ENCODE data around the gene TMEM161A. TPM values are rescaled to one million over a fixed set of nuclear protein-coding genes. Genes with fewer than 3 reads are reported as not detected.

Gene TMEM161A
- total RNA-seq = 38.8 and 42.3 TPM in 2 replicates
- long read RNA-seq, transcript TMEM161A-201 (12 exons, 1,820 nt) = major isoform, 12 of 24 reads
- long read RNA-seq, partial matches to known transcripts = 1 of 24 reads
- long read RNA-seq, other reads (novel, unspliced or antisense) = 8 of 24 reads

GRCh38 chr19:19138109-19138981 lies at the start of gene TMEM161A:
Gene TMEM161A, minus strand, starts transcription at chr19:19138478. Its CDS starts 50 bp downstream, at chr19:19138428.
- Mint-ChIP-seq H3K27me3 (peaks cover 22% of the 10 kb centered on the region), H3K4me3 (ENCODE audit: low read depth) (peak within 1 kb of the TSS; percentile 97), H3K36me3 (ENCODE audit: insufficient read depth) (no peaks in the 10 kb centered on the region), H3K4me1 (ENCODE audit: low read depth) (peaks cover 12% of the 10 kb centered on the region), H3K27ac (peak within 1 kb of the TSS; percentile 87), H3K9me3 (ENCODE audit: low read depth) (no peaks in the 10 kb centered on the region)
- DNase-seq (ENCODE audit: low spot score, unreplicated experiment) = peak; percentile 94
- no peak for TF ChIP-seq CTCF (IDR thresholded peaks at IDR 0.05; ENCODE audit: unreplicated experiment)

- Mint-ChIP-seq H3K9me3 (ENCODE audit: low read depth) (no peaks in the 10 kb centered on the region), H3K27me3 (no peaks in the 10 kb centered on the region), H3K27ac (no peak overlapping the region), H3K4me1 (ENCODE audit: low read depth) (peaks cover 7% of the 10 kb centered on the region), H3K4me3 (ENCODE audit: low read depth) (no peak overlapping the region), H3K36me3 (ENCODE audit: insufficient read depth) (peaks cover 13% of the 10 kb centered on the region)
- no peak for DNase-seq (ENCODE audit: low spot score, unreplicated experiment)
- no peak for TF ChIP-seq CTCF (IDR thresholded peaks at IDR 0.05; ENCODE audit: unreplicated experiment)
These were observed 48.5 kb upstream of the TMEM161A start for GRCh38 chr19:19186742-19187141.

GRCh38 chr19:19185853-19186740 lies 47.8 kb upstream of the TMEM161A start:
- no peaks in the 10 kb centered on the region for H3K9me3 Mint-ChIP-seq (ENCODE audit: low read depth)
- peak overlapping the region; percentile 55 for H3K27ac Mint-ChIP-seq
- peaks cover 2% of the 10 kb centered on the region for H3K4me1 Mint-ChIP-seq (ENCODE audit: low read depth)
- DNase-seq (ENCODE audit: low spot score, unreplicated experiment) = peak; percentile 31
- TF ChIP-seq CTCF (IDR thresholded peaks at IDR 0.05; ENCODE audit: unreplicated experiment) = peak; percentile 67
- H3K4me3 Mint-ChIP-seq (ENCODE audit: low read depth) = no peak overlapping the region
- H3K27me3 Mint-ChIP-seq = no peaks in the 10 kb centered on the region
- H3K36me3 Mint-ChIP-seq (ENCODE audit: insufficient read depth) = peaks cover 15% of the 10 kb centered on the region

- Mint-ChIP-seq H3K27ac (no peak overlapping the region), H3K36me3 (ENCODE audit: insufficient read depth) (peaks cover 16% of the 10 kb centered on the region), H3K9me3 (ENCODE audit: low read depth) (no peaks in the 10 kb centered on the region), H3K4me3 (ENCODE audit: low read depth) (no peak overlapping the region), H3K27me3 (no peaks in the 10 kb centered on the region), H3K4me1 (ENCODE audit: low read depth) (no peaks in the 10 kb centered on the region)
- no peak for TF ChIP-seq CTCF (IDR thresholded peaks at IDR 0.05; ENCODE audit: unreplicated experiment)
- no peak for DNase-seq (ENCODE audit: low spot score, unreplicated experiment)
These were observed 43.3 kb upstream of the TMEM161A start for GRCh38 chr19:19181488-19181998.

Data from progenitor cell of endocrine pancreas (in vitro differentiated cells).